HG03469 (cell line): ENCODE measurements around the gene HSPH1.
"Not testable (repeated sequence)": the region's sequence is repeated elsewhere in the genome, so short reads cannot be mapped to it uniquely, and the experiment has no call there.

Experiments used
- ATAC-seq: cut with Tn5 transposase; IDR thresholded peaks from one replicate; pipeline ENCODE4 v1.9.1; 2021; ENCODE audit warnings: mild to moderate bottlenecking, moderate library complexity, moderate number of reproducible peaks; ENCODE audit not compliant: unreplicated experiment

Gene HSPH1

DNA sequence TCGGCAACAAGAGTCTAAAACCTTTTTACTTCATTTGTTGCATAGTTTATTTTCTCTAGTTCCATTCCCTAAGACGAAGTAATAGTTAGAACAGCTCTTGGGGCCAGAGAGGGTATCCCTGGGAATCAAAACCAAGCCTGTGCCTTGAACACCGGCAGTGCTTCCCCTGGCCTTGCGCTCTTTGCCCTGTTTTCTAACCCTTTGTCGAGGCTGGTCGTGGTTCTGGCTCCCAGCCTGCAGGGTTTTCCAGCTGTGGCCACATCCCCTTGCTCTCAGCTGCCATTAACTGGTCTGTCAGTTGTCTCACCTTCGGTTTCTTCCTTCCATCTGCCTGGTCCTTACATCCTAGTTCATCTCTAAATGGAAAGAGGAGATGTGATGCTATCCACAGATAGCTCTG lies 61.0 kb downstream of the HSPH1 start:
- ATAC-seq, result no peak

DNA sequence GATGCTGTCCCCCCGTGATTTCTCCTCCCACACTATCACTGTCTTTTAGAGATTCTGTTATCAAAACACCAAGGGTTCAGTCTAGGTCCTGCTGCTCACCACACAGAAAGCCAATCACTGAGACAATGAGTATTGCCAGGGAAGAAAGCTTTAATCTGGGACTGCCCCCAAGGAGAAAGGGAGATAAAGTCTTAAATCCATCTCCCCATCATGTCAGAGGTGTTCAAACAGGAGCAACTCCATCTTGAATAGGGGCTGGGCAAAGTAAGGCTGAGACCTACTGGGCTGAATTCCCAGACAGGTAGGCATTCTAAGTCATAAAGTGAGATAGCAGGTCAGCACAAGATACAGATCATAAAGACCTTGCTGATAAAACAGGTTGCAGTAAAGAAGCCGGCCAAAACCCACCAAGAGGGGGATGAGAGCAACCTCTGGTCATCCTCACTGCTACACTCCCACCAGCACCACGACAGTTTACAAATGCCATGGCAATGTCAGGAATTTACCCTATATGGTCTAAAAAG lies 63.7 kb downstream of the HSPH1 start:
- ATAC-seq, result not testable (repeated sequence)

DNA sequence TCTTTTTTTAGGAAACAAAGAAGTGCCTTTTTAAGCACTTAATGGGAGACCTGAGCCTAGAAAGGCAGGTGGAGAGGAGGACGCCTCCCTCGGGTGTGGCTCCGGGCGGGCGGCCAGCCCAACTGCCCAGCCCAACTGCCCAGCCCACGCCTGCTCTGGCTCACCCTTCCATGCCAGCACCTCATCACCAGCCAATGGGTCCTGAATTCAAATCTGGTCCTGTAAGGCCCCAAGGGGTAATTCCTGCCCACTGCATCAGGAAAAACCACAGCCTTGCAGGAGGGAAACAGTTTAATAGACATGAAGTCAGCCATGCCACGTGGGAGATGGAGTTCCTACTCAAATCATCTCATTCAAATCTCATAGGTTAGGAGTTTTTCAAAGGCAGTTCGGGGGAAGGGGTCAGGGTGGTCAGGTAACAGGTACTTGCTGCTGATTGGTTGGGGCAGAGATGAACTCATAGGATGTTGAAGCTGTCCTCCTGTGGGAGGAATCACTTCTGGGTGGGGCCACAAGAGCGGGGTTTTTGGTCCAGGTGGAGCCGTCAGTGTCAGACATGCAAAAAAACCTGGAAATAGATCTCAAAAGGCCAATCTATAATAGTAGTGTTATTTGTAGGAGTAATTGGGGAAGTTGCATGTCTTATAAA lies 64.9 kb downstream of the HSPH1 start:
- ATAC-seq, result no peak

DNA sequence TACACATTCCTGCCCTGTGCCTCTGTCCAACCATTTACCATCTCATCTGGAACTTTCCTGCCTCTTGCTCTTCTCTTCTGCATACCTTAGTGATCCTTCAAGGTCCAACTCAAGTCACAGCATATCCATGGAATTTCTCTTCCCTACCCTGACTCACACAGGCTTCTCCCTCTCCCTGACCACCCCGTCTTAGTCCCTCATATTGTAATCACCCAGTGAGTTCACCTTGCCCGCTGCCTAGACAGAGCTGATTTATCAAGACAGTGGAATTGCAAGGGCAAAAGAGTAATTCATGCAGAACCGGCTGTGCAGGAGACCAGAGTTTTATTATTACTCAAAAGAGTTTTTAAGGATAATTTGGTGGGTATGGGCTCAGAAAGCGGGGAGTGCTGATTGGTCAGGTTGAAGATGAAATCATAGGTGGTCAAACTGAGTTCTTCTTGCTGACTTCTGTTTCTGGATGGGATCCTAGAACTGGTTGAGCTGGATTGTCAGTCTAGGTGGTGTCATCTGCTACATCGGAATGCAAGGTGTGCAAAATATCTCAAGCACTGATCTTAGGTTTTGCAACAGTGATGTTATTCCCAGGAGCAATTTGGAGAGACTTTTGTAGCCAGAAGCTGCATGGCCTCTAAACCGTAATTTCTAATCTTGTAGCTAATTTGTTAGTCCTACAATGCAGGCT lies 67.2 kb downstream of the HSPH1 start:
- no peak for ATAC-seq

DNA sequence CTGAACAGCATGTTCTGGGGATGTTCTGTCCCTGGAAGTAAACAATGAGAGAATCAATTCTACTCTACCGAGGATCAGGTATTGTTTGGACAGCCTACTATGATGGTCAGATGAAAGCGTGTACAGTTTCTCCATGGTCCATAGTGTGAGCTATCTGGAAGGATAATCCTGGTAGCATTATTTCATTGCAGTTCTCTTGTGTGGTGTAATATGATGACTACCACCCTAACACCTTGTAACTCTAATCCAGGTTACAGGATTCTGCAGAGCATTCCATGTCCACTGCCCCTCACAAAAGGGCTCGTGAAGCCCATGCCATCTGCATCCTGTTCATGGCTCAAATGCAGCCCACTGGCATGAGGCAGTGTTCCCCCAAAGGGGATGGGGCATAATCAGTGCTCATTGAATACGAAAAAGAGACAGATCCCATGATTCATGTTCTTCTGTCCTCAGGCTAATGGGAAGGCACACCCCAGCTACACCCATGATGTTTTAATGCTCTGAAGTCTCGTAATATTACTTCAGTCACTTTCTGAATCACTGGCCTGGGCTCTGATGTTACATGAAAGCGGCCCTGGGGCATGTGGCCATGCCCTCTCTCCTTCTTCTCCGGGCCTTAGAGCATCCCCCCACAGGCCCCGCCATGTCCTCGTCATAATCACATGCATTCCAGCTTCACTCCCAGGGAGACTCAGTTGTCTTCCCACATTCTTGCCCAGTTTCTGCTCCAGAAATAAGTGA lies 68.4 kb downstream of the HSPH1 start:
- no peak for ATAC-seq

DNA sequence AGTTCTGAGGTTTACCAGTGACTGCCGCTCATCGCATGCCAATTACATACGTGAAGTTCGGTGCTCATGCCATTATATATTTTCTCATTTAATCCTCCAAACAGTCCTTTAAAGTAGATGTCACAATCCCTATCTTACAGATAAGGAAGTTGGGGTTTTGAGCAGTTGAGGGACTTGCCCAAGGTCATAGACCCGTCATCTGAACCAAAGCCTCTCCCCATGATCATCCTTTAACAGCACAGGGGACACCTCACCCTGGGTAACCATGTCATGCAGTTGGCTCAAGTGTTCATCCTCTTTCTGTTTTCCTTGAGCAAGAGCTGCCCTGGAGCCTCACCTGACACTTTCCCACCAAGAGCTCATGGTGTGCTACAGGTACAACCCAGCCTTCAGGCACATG lies 69.1 kb downstream of the HSPH1 start:
- no peak for ATAC-seq

DNA sequence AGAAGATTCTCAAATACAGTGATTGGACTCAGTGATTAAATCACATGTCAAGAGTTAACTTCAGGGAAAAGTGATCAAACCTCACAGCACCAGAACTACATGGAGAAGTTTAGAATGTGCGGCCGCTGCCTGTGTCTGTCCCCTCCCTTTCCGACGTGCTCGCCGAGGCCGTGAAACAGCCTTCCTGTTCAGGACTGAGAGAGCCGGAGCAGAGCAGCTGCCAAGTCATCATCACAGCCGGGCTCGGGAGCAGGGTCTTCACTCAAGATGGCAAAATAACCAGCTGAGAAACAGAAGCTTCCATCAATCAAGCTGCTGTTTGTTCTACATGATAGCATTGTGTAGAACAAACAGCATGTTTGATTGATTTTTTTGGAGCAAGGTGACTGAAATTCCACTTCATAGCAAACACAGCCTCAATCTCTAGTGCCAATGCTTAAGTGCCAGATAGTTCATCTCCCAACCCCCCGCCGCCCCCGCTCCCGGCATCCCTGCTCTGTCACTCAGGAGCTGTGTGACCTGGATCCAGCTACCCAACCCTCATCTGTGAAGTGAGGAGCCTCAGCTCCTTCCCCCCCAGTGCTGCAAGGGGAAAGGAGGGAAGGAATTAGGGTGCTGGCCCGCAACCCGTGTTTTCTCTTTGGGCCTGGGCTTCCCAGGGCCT lies 70.6 kb downstream of the HSPH1 start:
- ATAC-seq, result no peak

DNA sequence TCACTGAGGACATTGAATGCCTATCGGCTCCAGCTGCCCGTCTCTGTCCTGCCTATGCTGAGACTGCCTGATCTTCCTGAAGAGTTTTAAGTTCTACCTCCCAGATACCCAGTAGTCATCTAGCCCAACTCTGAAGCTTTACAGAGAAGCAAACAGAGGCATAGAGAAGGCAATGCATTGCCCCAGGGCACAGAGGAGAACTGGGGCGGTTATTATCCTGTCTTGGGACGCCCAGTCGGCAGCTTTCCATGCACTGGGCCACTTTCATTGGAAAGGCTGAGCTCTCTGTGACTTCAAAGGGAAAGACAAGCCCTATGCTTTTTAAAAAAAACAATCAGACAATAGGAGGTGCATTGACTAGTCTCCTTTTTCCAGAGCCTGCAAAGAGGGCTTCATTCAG lies 71.6 kb downstream of the HSPH1 start:
- ATAC-seq, result no peak

DNA sequence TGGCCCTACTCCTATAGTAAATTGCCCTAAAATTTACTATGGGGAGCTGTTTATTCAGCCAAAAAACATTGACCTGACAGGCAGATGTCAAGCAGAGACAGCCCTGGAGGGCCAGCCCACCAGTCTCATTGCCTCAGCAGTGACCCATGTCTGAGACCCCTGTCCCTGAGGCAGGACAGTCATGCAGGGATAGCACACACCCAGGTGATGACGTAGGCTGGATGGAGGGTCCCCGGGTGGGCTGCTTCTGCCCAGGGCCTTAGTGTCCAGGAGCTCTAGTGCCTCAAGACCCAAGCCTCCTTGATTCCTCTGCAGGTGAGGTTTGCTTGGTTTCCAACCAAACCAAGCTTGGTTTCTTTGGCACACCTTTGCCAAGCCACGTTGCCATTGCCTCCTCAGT lies 72.1 kb downstream of the HSPH1 start:
- ATAC-seq, result no peak

DNA sequence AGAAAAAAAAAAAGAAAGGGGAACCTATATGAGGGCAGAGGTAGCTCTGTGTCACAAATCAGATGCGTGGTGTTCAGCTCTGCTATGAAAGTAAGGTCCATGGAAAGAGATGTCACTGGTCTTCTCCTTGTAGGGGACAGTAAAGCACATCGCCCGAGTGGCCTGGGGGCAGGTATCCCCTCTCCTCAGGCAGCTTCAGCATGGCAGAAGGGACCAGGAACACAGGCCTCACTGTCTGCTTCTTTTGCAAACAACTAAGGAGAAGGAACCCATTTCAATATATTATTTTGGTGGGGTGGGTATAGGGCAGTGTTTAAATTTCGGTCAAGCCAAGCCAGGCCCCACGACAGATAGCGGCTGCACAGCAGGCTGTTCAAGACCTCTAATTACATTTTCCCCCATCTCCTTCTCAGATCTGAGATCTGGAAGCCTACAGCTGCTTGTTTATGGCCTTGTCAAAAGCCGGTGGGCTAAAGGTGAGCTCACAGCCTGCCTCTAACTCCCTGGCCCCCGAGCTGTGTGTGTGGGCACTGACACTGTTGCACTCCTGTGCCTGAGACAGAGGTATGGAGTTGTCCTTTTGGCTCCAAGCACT lies 72.8 kb downstream of the HSPH1 start:
- ATAC-seq, result no peak
